Fibroblast of lung (primary cell): ENCODE data around the gene LRCOL1. TPM values are rescaled to one million over a fixed set of nuclear protein-coding genes. Genes with fewer than 3 reads are reported as not detected.

Source experiments
- DNase-seq, 2 donors: peaks; one replicate each; pipeline versions ENCODE4 v3.0.0 to v3.0.0-alpha.2; 2010; ENCODE audit warnings: low read depth in 2 of 2
- H2AFZ ChIP-seq: 2 replicates; pipeline ENCODE4 v1.5.1; 2012; ENCODE audit warnings: low read length, control low read depth, inconsistent platforms
- H3K27ac ChIP-seq: 2 replicates; pipeline ENCODE4 v1.5.1; 2011; ENCODE audit warnings: low read length, control low read depth; ENCODE audit not compliant: insufficient read depth
- H3K27me3 ChIP-seq: 2 replicates; pipeline ENCODE4 v1.5.1; 2011; ENCODE audit warnings: mild to moderate bottlenecking, low read length; ENCODE audit not compliant: control insufficient read depth, insufficient read depth
- H3K36me3 ChIP-seq: 2 replicates; pipeline ENCODE4 v1.5.1; 2011; ENCODE audit warnings: low read length; ENCODE audit not compliant: control insufficient read depth, insufficient read depth
- H3K4me1 ChIP-seq: 2 replicates; pipeline ENCODE4 v1.5.1; 2011; ENCODE audit warnings: low read length; ENCODE audit not compliant: control insufficient read depth, insufficient read depth; ENCODE audit errors: extremely low read depth
- H3K4me2 ChIP-seq: 2 replicates; pipeline ENCODE4 v1.5.1; 2011; ENCODE audit warnings: low read length, control low read depth; ENCODE audit not compliant: insufficient read depth; ENCODE audit errors: extremely low read depth
- H3K4me3 ChIP-seq, 4 experiments: fragments of 200-600 bp in 1 of 4; sonication (generic) in 1 of 4; replicated peaks in 1 of 4; 2 replicates each; pipeline ENCODE4 v1.5.1; 2011 to 2016; ENCODE audit warnings: low read length in 4 of 4, low read depth in 3 of 4, mild to moderate bottlenecking in 3 of 4, control low read depth in 2 of 4, inconsistent platforms in 1 of 4, mixed read lengths in 1 of 4; ENCODE audit not compliant: insufficient read depth in 1 of 4; ENCODE audit errors: control extremely low read depth in 1 of 4
- H3K79me2 ChIP-seq: 2 replicates; pipeline ENCODE4 v1.5.1; 2012; ENCODE audit warnings: mild to moderate bottlenecking, low read length, inconsistent platforms; ENCODE audit not compliant: control insufficient read depth, insufficient read depth
- H3K9ac ChIP-seq: 2 replicates; pipeline ENCODE4 v1.5.1; 2011; ENCODE audit warnings: mild to moderate bottlenecking, low read length, control low read depth; ENCODE audit not compliant: insufficient read depth
- H3K9me3 ChIP-seq: 2 replicates; pipeline ENCODE4 v1.5.1; 2012; ENCODE audit warnings: low read depth, low read length; ENCODE audit not compliant: control insufficient read depth, insufficient read depth
- H4K20me1 ChIP-seq: 2 replicates; pipeline ENCODE4 v1.5.1; 2011; ENCODE audit warnings: low read length; ENCODE audit not compliant: control insufficient read depth, insufficient read depth; ENCODE audit errors: extremely low read depth
- EZH2 ChIP-seq: IDR thresholded peaks from 2 replicates; pipeline ENCODE4 v1.5.1; 2012; ENCODE audit warnings: low read length, control low read depth, mild to moderate bottlenecking; ENCODE audit errors: missing control alignments
- polyA plus RNA-seq, 2 donors: library from polyadenylated mRNA; depleted of rRNA in 1 of 2; stranded (reverse) in 1 of 2; unstranded in 1 of 2; fragments of >200 nt; gene quantifications; 2 replicates each; pipeline ENCODE4 v1.2.1, GENCODE V29; 2011 to 2012; ENCODE audit warnings: missing spikeins in 1 of 2
- total RNA-seq: library from RNA; depleted of rRNA; stranded (reverse); fragments of >200 nt; gene quantifications from 2 replicates; pipeline ENCODE4 v1.2.1, GENCODE V29; 2014
- TF ChIP-seq, protein P1 (sequence below), 2 donors: IDR thresholded peaks in 1 of 2; conservative IDR thresholded peaks in 1 of 2; 1 replicate in 1 of 2; 2 replicates in 1 of 2; pipeline ENCODE4 v1.5.1; 2011 to 2012; ENCODE audit warnings: low read length in 2 of 2, control low read depth in 1 of 2, inconsistent platforms in 1 of 2, low read depth in 1 of 2, mild to moderate bottlenecking in 1 of 2

Gene LRCOL1
- total and polyA plus RNA-seq, 2 donors (not counting 1 experiment from before 2014, with no cell fraction given) = 0.17 TPM; not detected in 1

DNA sequence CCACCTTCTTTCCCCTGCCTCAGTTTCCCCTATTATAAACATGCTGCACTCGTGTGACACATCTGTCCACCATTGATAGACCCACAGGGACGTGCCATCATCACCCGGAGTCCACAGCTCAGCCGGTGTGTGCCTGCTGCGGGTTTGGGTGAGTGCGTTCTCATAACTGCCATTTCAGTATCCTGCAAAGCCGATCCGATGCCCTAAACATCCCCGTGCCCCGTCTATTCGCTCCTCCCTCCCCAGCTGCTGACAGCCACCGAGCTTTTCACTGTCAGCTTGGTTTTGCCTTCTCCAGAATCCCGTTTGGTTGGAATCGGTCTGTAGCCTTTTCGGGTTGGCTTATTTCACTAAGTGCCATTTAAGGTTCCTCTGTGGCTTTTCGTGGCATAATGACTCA, 3.9 kb downstream of the LRCOL1 start:
- Histone ChIP-seq H3K4me2 (no peak overlapping the region), H3K79me2 (no peaks in the 10 kb centered on the region), H4K20me1 (no peaks in the 10 kb centered on the region), H3K27me3 (peaks cover 42% of the 10 kb centered on the region), H3K27ac (no peak overlapping the region), H2AFZ (no peak overlapping the region), H3K4me1 (no peaks in the 10 kb centered on the region), H3K4me3 (no peak overlapping the region), H3K9ac (no peak overlapping the region), H3K9me3 (no peaks in the 10 kb centered on the region), H3K36me3 (no peaks in the 10 kb centered on the region)
- DNase-seq = no peak
- no peak for TF ChIP-seq EZH2
- TF ChIP-seq, protein P1, sequence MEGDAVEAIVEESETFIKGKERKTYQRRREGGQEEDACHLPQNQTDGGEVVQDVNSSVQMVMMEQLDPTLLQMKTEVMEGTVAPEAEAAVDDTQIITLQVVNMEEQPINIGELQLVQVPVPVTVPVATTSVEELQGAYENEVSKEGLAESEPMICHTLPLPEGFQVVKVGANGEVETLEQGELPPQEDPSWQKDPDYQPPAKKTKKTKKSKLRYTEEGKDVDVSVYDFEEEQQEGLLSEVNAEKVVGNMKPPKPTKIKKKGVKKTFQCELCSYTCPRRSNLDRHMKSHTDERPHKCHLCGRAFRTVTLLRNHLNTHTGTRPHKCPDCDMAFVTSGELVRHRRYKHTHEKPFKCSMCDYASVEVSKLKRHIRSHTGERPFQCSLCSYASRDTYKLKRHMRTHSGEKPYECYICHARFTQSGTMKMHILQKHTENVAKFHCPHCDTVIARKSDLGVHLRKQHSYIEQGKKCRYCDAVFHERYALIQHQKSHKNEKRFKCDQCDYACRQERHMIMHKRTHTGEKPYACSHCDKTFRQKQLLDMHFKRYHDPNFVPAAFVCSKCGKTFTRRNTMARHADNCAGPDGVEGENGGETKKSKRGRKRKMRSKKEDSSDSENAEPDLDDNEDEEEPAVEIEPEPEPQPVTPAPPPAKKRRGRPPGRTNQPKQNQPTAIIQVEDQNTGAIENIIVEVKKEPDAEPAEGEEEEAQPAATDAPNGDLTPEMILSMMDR (conservative IDR thresholded peaks at IDR 0.05 in 1 of 2, IDR thresholded peaks at IDR 0.05 in 1 of 2; ENCODE audit: low read depth in 1 of 2, low read length in 2 of 2) = no peak

DNA sequence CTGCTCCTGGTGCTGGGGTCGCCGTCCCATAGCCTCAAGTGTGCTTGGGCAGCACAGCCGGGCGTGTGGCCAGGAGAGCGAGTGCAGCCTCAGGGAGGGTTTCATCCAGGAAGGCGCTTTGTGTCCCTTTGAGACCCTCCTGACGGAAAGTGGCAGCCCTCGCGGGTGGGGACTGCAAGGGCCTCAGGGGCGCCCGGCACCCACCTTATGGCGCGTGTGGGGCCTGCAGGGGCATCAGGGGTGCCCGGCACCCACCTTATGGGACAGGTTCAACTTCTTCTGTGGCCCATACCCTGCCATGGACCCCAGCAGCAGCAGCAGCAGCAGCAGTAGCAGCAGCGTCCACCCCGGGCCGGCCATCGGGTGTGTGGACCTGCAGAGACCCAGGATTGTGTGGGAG, 4.5 kb downstream of the LRCOL1 start:
- no peak overlapping the region for H3K27ac ChIP-seq
- no peak overlapping the region for H3K4me2 ChIP-seq
- no peak for TF ChIP-seq EZH2
- TF ChIP-seq, protein P1 (conservative IDR thresholded peaks at IDR 0.05 in 1 of 2, IDR thresholded peaks at IDR 0.05 in 1 of 2; ENCODE audit: low read depth in 1 of 2, low read length in 2 of 2) = no peak
- peaks cover 44% of the 10 kb centered on the region for H3K27me3 ChIP-seq
- H3K4me3 ChIP-seq = no peak overlapping the region
- no peak overlapping the region for H3K9ac ChIP-seq
- no peaks in the 10 kb centered on the region for H4K20me1 ChIP-seq
- no peaks in the 10 kb centered on the region for H3K36me3 ChIP-seq
- H3K9me3 ChIP-seq = no peaks in the 10 kb centered on the region
- DNase-seq = no peak
- H2AFZ ChIP-seq = no peak overlapping the region
- H3K79me2 ChIP-seq = no peaks in the 10 kb centered on the region
- H3K4me1 ChIP-seq = no peaks in the 10 kb centered on the region

DNA sequence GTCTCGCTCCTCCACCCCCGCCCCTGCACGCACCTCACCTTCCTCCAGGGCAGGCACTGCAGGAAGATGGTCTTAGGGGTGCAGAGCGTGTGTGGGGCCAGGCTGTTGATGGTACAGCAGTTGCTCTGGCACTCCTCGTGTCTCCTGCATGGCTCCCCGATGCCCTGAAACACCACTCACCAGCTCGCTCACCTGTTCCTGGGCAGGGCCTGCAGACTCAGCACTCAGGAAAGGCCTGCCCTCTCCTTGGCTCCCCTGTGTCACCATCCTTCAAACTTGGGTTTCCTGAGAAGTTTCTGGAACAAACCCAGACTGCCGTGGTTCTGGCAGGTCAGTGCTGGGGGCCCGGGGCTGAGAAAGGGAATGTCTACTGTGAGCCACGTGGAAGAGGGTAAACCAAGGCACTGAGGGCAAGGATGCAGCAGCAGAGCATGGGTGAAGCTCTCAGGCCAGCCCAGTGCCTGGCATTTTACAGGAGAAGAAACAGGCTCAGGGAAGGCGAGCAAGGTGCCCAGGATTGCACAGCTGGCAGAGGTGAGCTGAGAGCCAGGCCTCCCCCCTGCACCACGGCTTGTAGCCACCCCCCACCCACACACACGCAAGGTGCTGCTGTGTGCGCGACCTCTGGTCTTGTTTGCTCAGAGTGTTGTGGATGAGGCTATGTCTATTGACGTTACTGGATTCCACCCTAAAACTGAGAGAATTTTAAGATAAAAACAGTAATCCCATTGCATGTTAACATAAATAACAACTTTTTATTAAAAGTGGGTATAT, 5.5 kb downstream of the LRCOL1 start:
- peaks cover 44% of the 10 kb centered on the region for H3K27me3 ChIP-seq
- no peak overlapping the region for H2AFZ ChIP-seq
- no peaks in the 10 kb centered on the region for H3K36me3 ChIP-seq
- no peak overlapping the region for H3K9ac ChIP-seq
- no peak overlapping the region for H3K4me2 ChIP-seq
- no peaks in the 10 kb centered on the region for H3K79me2 ChIP-seq
- H3K27ac ChIP-seq = no peak overlapping the region
- no peaks in the 10 kb centered on the region for H4K20me1 ChIP-seq
- peak; percentile 69 for TF ChIP-seq EZH2
- TF ChIP-seq, protein P1 (conservative IDR thresholded peaks at IDR 0.05 in 1 of 2, IDR thresholded peaks at IDR 0.05 in 1 of 2; ENCODE audit: low read depth in 1 of 2, low read length in 2 of 2) = no peak
- H3K9me3 ChIP-seq = no peaks in the 10 kb centered on the region
- no peak overlapping the region for H3K4me3 ChIP-seq
- no peaks in the 10 kb centered on the region for H3K4me1 ChIP-seq
- DNase-seq = no peak
